Activated B cell treated with CpG ODN at 0.5 μM for 24 hours (primary cell): Measurements from ENCODE around the gene NCKAP5. TPM values are rescaled to one million over a fixed set of nuclear protein-coding genes. Genes with fewer than 3 reads are reported as not detected.

Experiments
- ATAC-seq: fragments of 200-7000 bp; cut with Tn5 transposase; one replicate; pipeline ENCODE4 v1.10.0; 2021; ENCODE audit warnings: low read depth, mild to moderate bottlenecking, moderate library complexity
- CTCF ChIA-PET: fragments of 350-600 bp; sonication (Branson Sonifier 250); formaldehyde crosslinking; loops from one replicate; lab custom pipeline; 2021; ENCODE audit warnings: antibody characterized with exemption; lab: Charles Lee
- POLR2A ChIA-PET: fragments of 350-600 bp; sonication (Branson Sonifier 250); formaldehyde crosslinking; loops from one replicate; lab custom pipeline; 2021; ENCODE audit warnings: antibody characterized with exemption; lab: Charles Lee
- DNase-seq: peaks from one replicate; pipeline ENCODE4 v3.0.0; 2022
- H3K27ac Mint-ChIP-seq: one replicate; pipeline ENCODE4 v1.8.0; 2020; ENCODE audit warnings: mixed read lengths
- H3K27me3 Mint-ChIP-seq: one replicate; pipeline ENCODE4 v1.8.0; 2021; ENCODE audit warnings: mixed read lengths
- H3K36me3 Mint-ChIP-seq: one replicate; pipeline ENCODE4 v1.8.0; 2021; ENCODE audit warnings: low read depth, mixed read lengths
- H3K4me1 Mint-ChIP-seq: one replicate; pipeline ENCODE4 v1.8.0; 2021; ENCODE audit warnings: mixed read lengths
- H3K4me3 Mint-ChIP-seq: one replicate; pipeline ENCODE4 v1.8.0; 2020; ENCODE audit warnings: mild to moderate bottlenecking, mixed read lengths
- H3K9me3 Mint-ChIP-seq: one replicate; pipeline ENCODE4 v1.8.0; 2020; ENCODE audit warnings: mixed read lengths
- intact Hi-C: fragments of 100-400 bp; cut with micrococcal nuclease; formaldehyde crosslinking; loops from one replicate; pipeline ENCODE4 v1.15.1; 2024
- total RNA-seq: library from RNA; stranded (reverse); gene quantifications from 2 replicates; pipeline ENCODE4 v1.2.3, GENCODE V29; 2022
- TF ChIP-seq, protein P1 (sequence below): fragments of 200-600 bp; IDR thresholded peaks from one replicate; pipeline ENCODE4 v1.8.0; 2022; ENCODE audit warnings: antibody characterized with exemption, mild to moderate bottlenecking

Gene NCKAP5
- total RNA-seq, 1 donor from 2014 or later, result not detected

DNA sequence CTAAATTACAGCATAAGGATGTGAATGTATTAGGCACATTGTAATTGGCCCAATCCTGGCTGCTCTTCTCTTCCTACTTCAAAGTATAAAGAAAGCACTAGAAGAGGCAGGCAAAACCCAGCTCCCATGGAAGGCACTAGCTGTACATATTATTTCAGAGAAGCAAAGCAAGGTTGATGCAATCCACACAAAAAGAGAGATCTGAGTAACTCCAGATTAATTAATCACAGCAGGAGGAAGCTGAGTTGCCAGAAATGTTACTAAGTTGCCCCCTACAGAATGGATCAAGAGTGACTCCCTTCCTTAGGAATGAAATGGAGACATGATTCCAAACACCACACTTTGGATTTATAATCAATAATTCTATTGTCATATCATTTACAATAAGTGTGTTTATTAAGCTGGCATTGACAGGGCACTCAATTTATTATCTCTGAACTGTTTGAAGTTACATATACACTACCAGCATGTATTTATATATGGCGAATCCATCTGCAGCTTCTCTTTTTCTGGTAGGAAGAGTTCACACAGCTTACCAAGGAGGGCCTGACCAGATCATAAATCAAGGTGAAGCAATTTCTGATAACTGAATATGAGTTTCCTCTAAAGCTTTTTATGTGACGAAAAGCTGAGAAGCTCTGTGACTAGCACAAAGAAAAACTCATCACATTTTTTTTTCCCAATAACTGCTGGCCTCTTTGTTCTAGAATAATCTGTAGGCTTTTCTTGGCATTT, 505.2 kb downstream of the NCKAP5 start:
- intact Hi-C loops, result no loop called here
- TF ChIP-seq, protein P1, sequence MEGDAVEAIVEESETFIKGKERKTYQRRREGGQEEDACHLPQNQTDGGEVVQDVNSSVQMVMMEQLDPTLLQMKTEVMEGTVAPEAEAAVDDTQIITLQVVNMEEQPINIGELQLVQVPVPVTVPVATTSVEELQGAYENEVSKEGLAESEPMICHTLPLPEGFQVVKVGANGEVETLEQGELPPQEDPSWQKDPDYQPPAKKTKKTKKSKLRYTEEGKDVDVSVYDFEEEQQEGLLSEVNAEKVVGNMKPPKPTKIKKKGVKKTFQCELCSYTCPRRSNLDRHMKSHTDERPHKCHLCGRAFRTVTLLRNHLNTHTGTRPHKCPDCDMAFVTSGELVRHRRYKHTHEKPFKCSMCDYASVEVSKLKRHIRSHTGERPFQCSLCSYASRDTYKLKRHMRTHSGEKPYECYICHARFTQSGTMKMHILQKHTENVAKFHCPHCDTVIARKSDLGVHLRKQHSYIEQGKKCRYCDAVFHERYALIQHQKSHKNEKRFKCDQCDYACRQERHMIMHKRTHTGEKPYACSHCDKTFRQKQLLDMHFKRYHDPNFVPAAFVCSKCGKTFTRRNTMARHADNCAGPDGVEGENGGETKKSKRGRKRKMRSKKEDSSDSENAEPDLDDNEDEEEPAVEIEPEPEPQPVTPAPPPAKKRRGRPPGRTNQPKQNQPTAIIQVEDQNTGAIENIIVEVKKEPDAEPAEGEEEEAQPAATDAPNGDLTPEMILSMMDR, result no peak

DNA sequence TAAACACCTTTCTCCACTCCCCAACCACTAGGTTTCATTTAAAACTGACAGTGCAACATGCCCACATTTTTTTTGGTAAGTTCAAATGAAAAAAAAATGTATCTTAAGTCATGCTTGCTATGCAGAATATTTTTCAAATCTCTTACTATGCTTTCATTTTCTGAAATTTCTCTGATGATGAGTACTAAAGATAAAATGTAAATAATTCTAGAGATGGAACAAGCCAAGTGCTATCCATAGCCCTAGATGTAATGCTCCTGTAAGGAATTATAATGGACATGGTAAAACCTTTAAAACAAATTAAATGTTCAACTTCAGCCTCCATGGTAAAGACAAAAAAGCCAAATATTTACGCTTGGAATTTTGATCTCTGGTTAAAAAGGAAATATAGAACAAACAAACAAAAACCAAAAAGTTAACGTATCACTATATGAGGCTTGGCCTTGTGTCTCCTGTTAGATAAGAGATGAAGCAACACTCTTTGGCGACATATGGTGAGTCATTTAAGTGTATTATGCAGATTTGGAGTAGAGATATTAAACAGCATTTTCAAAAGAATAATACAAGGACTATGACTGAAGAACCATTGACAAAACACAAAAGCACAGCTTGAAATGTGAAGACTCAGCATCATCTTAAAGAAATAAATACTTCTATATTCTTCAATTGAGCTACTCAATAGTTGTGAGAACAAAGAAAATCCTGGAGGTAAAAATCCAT, 506.2 kb downstream of the NCKAP5 start:
- intact Hi-C loops, result no loop called here
- DNase-seq (no peak), ATAC-seq (no peak)
- Mint-ChIP-seq H3K36me3 (no peaks in the 10 kb centered on the region), H3K4me3 (no peak overlapping the region), H3K9me3 (peaks cover 2% of the 10 kb centered on the region), H3K27ac (no peak overlapping the region), H3K4me1 (no peaks in the 10 kb centered on the region), H3K27me3 (no peaks in the 10 kb centered on the region)
- ChIA-PET CTCF (no interaction called here), POLR2A (no interaction called here)
- TF ChIP-seq, protein P1, result no peak

More for the DNA sequence above, 505.2 kb downstream of the NCKAP5 start:
- ATAC-seq (no peak), DNase-seq (no peak)
- no peaks in the 10 kb centered on the region for H3K36me3 Mint-ChIP-seq
- no peak overlapping the region for H3K27ac Mint-ChIP-seq
- H3K4me1 Mint-ChIP-seq, result no peaks in the 10 kb centered on the region
- no peak overlapping the region for H3K4me3 Mint-ChIP-seq
- peaks cover 2% of the 10 kb centered on the region for H3K9me3 Mint-ChIP-seq
- ChIA-PET CTCF (no interaction called here), POLR2A (no interaction called here)
- H3K27me3 Mint-ChIP-seq, result no peaks in the 10 kb centered on the region

DNA sequence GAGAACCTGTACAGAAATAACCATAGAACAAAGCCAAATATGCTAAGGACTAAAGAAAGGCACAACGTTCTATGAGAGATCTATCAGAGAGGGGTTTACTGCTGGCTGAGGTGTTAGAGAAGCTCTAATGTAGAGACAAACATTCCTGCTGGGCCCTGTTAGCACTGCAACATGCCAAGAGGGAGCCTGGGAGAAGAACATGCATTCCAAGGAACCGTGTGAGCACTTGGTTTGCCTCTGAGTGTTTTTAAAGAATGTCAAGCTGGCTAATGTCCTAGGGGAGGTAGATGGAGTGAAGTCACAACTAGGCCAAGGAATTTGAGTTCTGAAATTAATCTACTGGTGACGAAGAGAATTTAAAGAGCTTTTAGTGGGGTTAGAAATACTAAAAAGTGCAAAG, 514.0 kb downstream of the NCKAP5 start:
- Mint-ChIP-seq H3K4me1 (no peaks in the 10 kb centered on the region), H3K27ac (no peak overlapping the region), H3K4me3 (no peak overlapping the region), H3K27me3 (no peaks in the 10 kb centered on the region), H3K36me3 (no peaks in the 10 kb centered on the region), H3K9me3 (no peaks in the 10 kb centered on the region)
- TF ChIP-seq, protein P1, result no peak
- ATAC-seq (no peak), DNase-seq (no peak)
- intact Hi-C loops, result no loop called here
- ChIA-PET CTCF (no interaction called here), POLR2A (no interaction called here)

DNA sequence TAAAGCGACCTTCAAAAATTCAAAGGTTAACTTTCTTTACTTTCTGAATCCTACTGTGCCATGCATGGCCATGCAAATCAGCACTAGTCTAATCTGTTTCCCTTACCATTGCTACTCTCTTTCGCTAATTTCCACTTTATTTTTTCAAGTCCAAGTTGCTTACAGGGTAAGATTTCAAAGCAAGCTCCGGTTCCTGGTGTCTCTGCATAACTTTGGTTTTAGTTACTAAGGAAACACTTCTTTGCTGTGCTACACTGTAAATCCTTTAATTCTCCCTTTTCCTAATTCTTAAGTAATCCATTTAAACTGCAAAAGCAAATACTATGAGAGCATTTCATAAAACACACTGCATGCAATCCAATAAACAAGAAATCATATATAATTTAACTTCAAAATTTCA, 514.7 kb downstream of the NCKAP5 start:
- POLR2A ChIA-PET, result no interaction called here
- intact Hi-C loops, result no loop called here
- H3K36me3 Mint-ChIP-seq, result no peaks in the 10 kb centered on the region
- H3K4me1 Mint-ChIP-seq, result no peaks in the 10 kb centered on the region
- DNase-seq (no peak), ATAC-seq (no peak)
- H3K27ac Mint-ChIP-seq, result no peak overlapping the region
- H3K4me3 Mint-ChIP-seq, result no peak overlapping the region
- no peaks in the 10 kb centered on the region for H3K27me3 Mint-ChIP-seq
- CTCF ChIA-PET, result no interaction called here
- H3K9me3 Mint-ChIP-seq, result no peaks in the 10 kb centered on the region
- TF ChIP-seq, protein P1, result no peak

DNA sequence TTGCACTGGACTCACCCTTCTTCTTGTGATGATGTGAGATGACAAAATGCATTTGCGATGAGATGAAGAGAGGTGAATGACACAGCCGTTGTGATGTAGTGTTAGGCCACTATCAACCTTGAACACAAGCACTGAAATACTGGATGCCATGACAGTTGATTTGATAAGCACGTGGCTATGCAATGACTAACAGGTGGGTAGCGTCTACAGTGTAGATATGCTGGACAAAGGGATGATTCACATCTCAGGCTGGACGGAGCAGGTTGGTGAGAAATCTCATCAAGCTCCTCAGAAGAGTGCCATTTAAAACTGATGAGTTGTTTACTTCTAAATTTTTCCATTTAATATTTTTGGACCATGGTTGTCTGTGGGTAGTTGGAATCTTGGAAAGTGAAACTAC, 522.5 kb downstream of the NCKAP5 start:
- Mint-ChIP-seq H3K9me3 (no peaks in the 10 kb centered on the region), H3K4me1 (no peaks in the 10 kb centered on the region), H3K27me3 (no peaks in the 10 kb centered on the region), H3K27ac (no peak overlapping the region), H3K4me3 (no peak overlapping the region), H3K36me3 (no peaks in the 10 kb centered on the region)
- ATAC-seq (no peak), DNase-seq (no peak)
- intact Hi-C loops, result no loop called here
- ChIA-PET POLR2A (no interaction called here), CTCF (no interaction called here)
- TF ChIP-seq, protein P1, result no peak
